OCI-LY3 (cell line): ENCODE data around the gene ADAM8.
"Not testable (repeated sequence)": the region's sequence is repeated elsewhere in the genome, so short reads cannot be mapped to it uniquely, and the experiment has no call there.

Source experiments
- H2AFZ ChIP-seq: fragments of 200-600, 300-600 bp; shearing (Covaris generic); 2 replicates; pipeline ENCODE4 v1.6.0; 2014; ENCODE audit warnings: antibody characterized with exemption, low read depth, low read length
- H3K27ac ChIP-seq: fragments of 200-600, 300-600 bp; sonication (generic); 2 replicates; pipeline ENCODE4 v1.5.1; 2014; ENCODE audit warnings: mild to moderate bottlenecking, low read length, moderate library complexity, mixed read lengths
- H3K27me3 ChIP-seq: fragments of 200-600, 300-600 bp; sonication (generic); 2 replicates; pipeline ENCODE4 v1.6.1; 2014; ENCODE audit warnings: low read depth, low read length, mixed read lengths
- H3K36me3 ChIP-seq: fragments of 200-600, 300-600 bp; sonication (generic); replicated peaks from 2 replicates; pipeline ENCODE3; 2014; ENCODE audit warnings: low read depth, low read length, mixed read lengths
- H3K4me1 ChIP-seq: fragments of 300-600, 200-600 bp; sonication (generic); 2 replicates; pipeline ENCODE4 v1.6.1; 2014; ENCODE audit warnings: low read length, mixed read lengths
- H3K4me2 ChIP-seq: fragments of 200-600, 300-600 bp; sonication (generic); 2 replicates; pipeline ENCODE4 v1.6.1; 2014; ENCODE audit warnings: low read length, mixed read lengths
- H3K4me3 ChIP-seq: fragments of 300-600, 200-600 bp; sonication (generic); 2 replicates; pipeline ENCODE4 v1.5.1; 2014; ENCODE audit warnings: antibody characterized with exemption, mild to moderate bottlenecking, low read length, moderate library complexity
- H3K79me2 ChIP-seq: fragments of 300-600, 200-600 bp; shearing (Covaris generic); 2 replicates; pipeline ENCODE4 v1.6.1; 2014; ENCODE audit warnings: mild to moderate bottlenecking, low read length, mixed read lengths
- H3K9ac ChIP-seq: fragments of 300-600, 200-600 bp; shearing (Covaris generic); 2 replicates; pipeline ENCODE4 v1.6.0; 2014; ENCODE audit warnings: mild to moderate bottlenecking, low read length, moderate library complexity
- H3K9me3 ChIP-seq: fragments of 200-600, 300-600 bp; shearing (Covaris generic); 2 replicates; pipeline ENCODE4 v1.6.1; 2014; ENCODE audit warnings: low read length, mixed read lengths; ENCODE audit not compliant: insufficient read depth
- H4K20me1 ChIP-seq: fragments of 200-600, 300-600 bp; sonication (generic); 2 replicates; pipeline ENCODE4 v1.6.1; 2016; ENCODE audit warnings: low read length, mixed read lengths; ENCODE audit not compliant: insufficient read depth
- CTCF ChIP-seq: fragments of 200-600, 300-600 bp; sonication (generic); IDR thresholded peaks from 2 replicates; pipeline ENCODE4 v1.5.1; 2014; ENCODE audit warnings: antibody characterized with exemption, low read length, low read depth
- EZH2phosphoT487 ChIP-seq: fragments of 200-600 bp; shearing (Covaris generic); IDR thresholded peaks from 2 replicates; pipeline ENCODE4 v1.6.1; 2018; ENCODE audit warnings: antibody characterized with exemption, mixed run types, low read depth

Gene ADAM8

GRCh38 chr10:133324198-133324792 is 47.6 kb upstream of the ADAM8 start:
- Histone ChIP-seq H3K4me3 (no peak overlapping the region), H2AFZ (no peak overlapping the region), H3K36me3 (no peaks in the 10 kb centered on the region), H3K4me1 (no peaks in the 10 kb centered on the region), H3K27me3 (no peaks in the 10 kb centered on the region), H3K27ac (no peak overlapping the region), H3K9me3 (no peaks in the 10 kb centered on the region), H4K20me1 (no peaks in the 10 kb centered on the region), H3K4me2 (no peak overlapping the region), H3K9ac (no peak overlapping the region), H3K79me2 (no peaks in the 10 kb centered on the region)
- TF ChIP-seq CTCF (no peak), EZH2phosphoT487 (no peak)

GRCh38 chr10:133322064-133322709 is 45.5 kb upstream of the ADAM8 start:
- not testable (repeated sequence) for H4K20me1 ChIP-seq, H3K4me2 ChIP-seq, H3K9ac ChIP-seq, H3K9me3 ChIP-seq, H3K4me1 ChIP-seq, H3K4me3 ChIP-seq, H3K36me3 ChIP-seq, H3K27me3 ChIP-seq, H3K79me2 ChIP-seq, H3K27ac ChIP-seq, H2AFZ ChIP-seq

DNA sequence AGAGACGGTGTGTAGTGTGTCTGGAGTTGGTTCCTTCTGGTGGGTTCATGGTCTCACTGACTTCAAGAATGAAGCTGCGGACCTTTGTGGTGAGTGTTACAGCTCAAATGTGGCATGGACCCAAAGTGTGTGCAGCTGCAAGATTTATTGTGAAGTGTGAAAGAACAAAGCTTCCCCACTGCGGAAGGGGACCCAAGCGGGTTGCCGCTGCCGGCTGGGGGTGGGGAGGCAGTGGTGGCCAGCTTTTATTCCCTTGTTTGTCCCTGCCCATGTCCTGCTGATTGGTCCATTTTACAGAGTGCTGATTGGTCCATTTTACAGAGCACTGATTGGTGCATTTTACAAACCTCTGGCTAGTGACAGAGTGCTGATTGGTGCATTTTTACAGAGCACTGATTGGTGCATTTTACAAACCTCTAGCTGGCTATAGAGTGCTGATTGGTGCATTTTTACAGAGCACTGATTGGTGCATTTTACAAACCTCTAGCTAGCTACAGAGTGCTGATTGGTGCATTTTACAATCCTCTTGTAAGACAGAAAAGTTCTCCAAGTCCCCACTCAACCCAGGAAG is 44.3 kb upstream of the ADAM8 start:
- not testable (repeated sequence) for H3K27ac ChIP-seq, H3K79me2 ChIP-seq, H2AFZ ChIP-seq, H3K9ac ChIP-seq, H3K27me3 ChIP-seq, H3K4me1 ChIP-seq, H3K4me3 ChIP-seq, H3K36me3 ChIP-seq, H3K9me3 ChIP-seq, H4K20me1 ChIP-seq, H3K4me2 ChIP-seq

DNA sequence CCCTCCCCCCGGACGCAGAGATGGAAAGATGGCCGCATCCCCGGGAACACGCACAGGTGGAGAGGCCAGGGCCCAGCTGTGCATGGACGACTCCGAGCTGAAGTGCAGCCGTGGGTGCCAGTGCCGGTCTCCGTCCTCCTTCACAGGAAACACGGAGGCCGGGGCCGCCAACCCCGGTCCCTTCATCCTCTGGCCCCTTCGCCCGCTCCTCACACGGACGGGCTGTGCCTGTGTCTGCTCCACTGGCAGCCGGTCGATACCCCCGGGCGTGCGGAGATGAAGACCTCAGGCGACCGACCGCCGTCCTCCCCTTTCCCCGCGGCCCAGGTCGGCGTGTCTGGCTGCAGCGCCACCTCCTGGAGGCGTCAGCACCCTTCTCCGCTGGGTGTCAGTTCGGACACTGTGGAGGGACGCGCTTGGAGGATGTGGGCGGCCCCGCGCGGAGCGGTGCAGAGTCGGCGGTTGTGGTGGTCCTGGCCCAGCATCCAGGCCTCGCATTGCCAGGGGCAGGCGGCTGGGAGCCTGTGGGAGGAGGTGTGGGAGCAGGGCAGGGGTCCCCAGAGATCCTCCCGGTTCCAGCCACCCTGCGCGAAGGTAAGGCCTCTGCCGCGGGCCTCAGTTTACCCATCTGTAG is 41.9 kb upstream of the ADAM8 start:
- Histone ChIP-seq H3K79me2 (no peaks in the 10 kb centered on the region), H2AFZ (peak overlapping the region; percentile 83; the same call in 1 of the 2 replicates), H3K9ac (0 out of 2 replicates have a peak overlapping the region, but pooled peaks have one; percentile 27), H3K4me3 (peak overlapping the region; percentile 76), H3K36me3 (no peaks in the 10 kb centered on the region), H3K4me1 (no peaks in the 10 kb centered on the region), H3K9me3 (no peaks in the 10 kb centered on the region), H4K20me1 (no peaks in the 10 kb centered on the region), H3K27ac (no peak overlapping the region), H3K27me3 (no peaks in the 10 kb centered on the region), H3K4me2 (peak overlapping the region; percentile 72)
- no peak for TF ChIP-seq EZH2phosphoT487
- peak; percentile 51 for TF ChIP-seq CTCF

GRCh38 chr10:133316732-133317131 is 40.1 kb upstream of the ADAM8 start:
- Histone ChIP-seq H4K20me1 (no peaks in the 10 kb centered on the region), H3K4me3 (no peak overlapping the region), H3K4me2 (no peak overlapping the region), H3K9me3 (no peaks in the 10 kb centered on the region), H2AFZ (no peak overlapping the region), H3K36me3 (no peaks in the 10 kb centered on the region), H3K27me3 (no peaks in the 10 kb centered on the region), H3K79me2 (no peaks in the 10 kb centered on the region), H3K4me1 (no peaks in the 10 kb centered on the region), H3K27ac (no peak overlapping the region), H3K9ac (no peak overlapping the region)
- no peak for TF ChIP-seq EZH2phosphoT487
- no peak for TF ChIP-seq CTCF
